Measurements from ENCODE around the gene DNMBP.
A peak's percentile ranks its signal among the peaks of the same experiment; 100 is the strongest.
"Not testable (repeated sequence)": the region's sequence is repeated elsewhere in the genome, so short reads cannot be mapped to it uniquely, and the experiment has no call there.

The DNMBP gene

GRCh38 chr10:99912041-99912440 is 97.7 kb downstream of the DNMBP start:
- Histone ChIP-seq H3K36me3 (peaks cover 10 to 20% (median 17%) of the 10 kb centered on the region in 3 donors), H3K9me3 (no peaks in the 10 kb centered on the region), H3K27me3 (no peaks in the 10 kb centered on the region), H3K4me3 (peak overlapping the region in 1 of 2 donors; percentile 2), H3K4me1 (peaks cover 0 to 18% (median 5%) of the 10 kb centered on the region in 4 donors), H3K27ac (peak overlapping the region in 1 of 2 donors; percentile 59)
- TF ChIP-seq, protein P1, sequence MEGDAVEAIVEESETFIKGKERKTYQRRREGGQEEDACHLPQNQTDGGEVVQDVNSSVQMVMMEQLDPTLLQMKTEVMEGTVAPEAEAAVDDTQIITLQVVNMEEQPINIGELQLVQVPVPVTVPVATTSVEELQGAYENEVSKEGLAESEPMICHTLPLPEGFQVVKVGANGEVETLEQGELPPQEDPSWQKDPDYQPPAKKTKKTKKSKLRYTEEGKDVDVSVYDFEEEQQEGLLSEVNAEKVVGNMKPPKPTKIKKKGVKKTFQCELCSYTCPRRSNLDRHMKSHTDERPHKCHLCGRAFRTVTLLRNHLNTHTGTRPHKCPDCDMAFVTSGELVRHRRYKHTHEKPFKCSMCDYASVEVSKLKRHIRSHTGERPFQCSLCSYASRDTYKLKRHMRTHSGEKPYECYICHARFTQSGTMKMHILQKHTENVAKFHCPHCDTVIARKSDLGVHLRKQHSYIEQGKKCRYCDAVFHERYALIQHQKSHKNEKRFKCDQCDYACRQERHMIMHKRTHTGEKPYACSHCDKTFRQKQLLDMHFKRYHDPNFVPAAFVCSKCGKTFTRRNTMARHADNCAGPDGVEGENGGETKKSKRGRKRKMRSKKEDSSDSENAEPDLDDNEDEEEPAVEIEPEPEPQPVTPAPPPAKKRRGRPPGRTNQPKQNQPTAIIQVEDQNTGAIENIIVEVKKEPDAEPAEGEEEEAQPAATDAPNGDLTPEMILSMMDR (IDR thresholded peaks at IDR 0.05) = no peak
- no peak for DNase-seq
- intact Hi-C loops (cut with DNase I; ENCODE audit: low total_unique reads) = no loop called here

GRCh38 chr10:99908512-99908911 is 101.2 kb downstream of the DNMBP start:
- intact Hi-C loops (cut with DNase I; ENCODE audit: low total_unique reads) = no loop called here
- peaks cover 14 to 49% (median 37%) of the 10 kb centered on the region in 3 donors for H3K36me3 ChIP-seq

GRCh38 chr10:99906470-99906869 is 103.3 kb downstream of the DNMBP start:
- TF ChIP-seq, protein P1 (IDR thresholded peaks at IDR 0.05) = no peak
- intact Hi-C loops (cut with DNase I; ENCODE audit: low total_unique reads) = no loop called here
- H3K36me3 ChIP-seq = peaks cover 14 to 49% (median 37%) of the 10 kb centered on the region in 3 donors
- peak in 1 of 2 donors; percentile 50 for DNase-seq
- H3K27ac ChIP-seq = no peak overlapping the region
- no peaks in the 10 kb centered on the region for H3K9me3 ChIP-seq
- no peak overlapping the region for H3K4me3 ChIP-seq
- H3K4me1 ChIP-seq = peaks cover 0 to 2% (median 0%) of the 10 kb centered on the region in 4 donors
- H3K27me3 ChIP-seq = no peaks in the 10 kb centered on the region

More at GRCh38 chr10:99908512-99908911, 101.2 kb downstream of the DNMBP start:
- H3K4me3 ChIP-seq = no peak overlapping the region
- TF ChIP-seq, protein P1 (IDR thresholded peaks at IDR 0.05) = no peak
- no peaks in the 10 kb centered on the region for H3K27me3 ChIP-seq
- no peak for DNase-seq
- no peak overlapping the region for H3K27ac ChIP-seq
- H3K4me1 ChIP-seq = peaks cover 0 to 18% (median 5%) of the 10 kb centered on the region in 4 donors
- no peaks in the 10 kb centered on the region for H3K9me3 ChIP-seq

GRCh38 chr10:99905971-99906370 is 103.8 kb downstream of the DNMBP start:
- Histone ChIP-seq H3K27ac (no peak overlapping the region), H3K36me3 (peaks cover 14 to 49% (median 37%) of the 10 kb centered on the region in 3 donors)

GRCh38 chr10:99895867-99896266 is 113.9 kb downstream of the DNMBP start:
- no peak for DNase-seq
- no peaks in the 10 kb centered on the region for H3K4me1 ChIP-seq
- H3K27me3 ChIP-seq = no peaks in the 10 kb centered on the region
- TF ChIP-seq, protein P1 (IDR thresholded peaks at IDR 0.05) = no peak
- H3K4me3 ChIP-seq = no peak overlapping the region
- intact Hi-C loops (cut with DNase I; ENCODE audit: low total_unique reads) = no loop called here
- no peaks in the 10 kb centered on the region for H3K9me3 ChIP-seq
- no peak overlapping the region for H3K27ac ChIP-seq
- H3K36me3 ChIP-seq = peaks cover 53 to 76% (median 74%) of the 10 kb centered on the region in 3 donors

More at GRCh38 chr10:99905971-99906370, 103.8 kb downstream of the DNMBP start:
- no peaks in the 10 kb centered on the region for H3K27me3 ChIP-seq
- no peak for DNase-seq
- no peaks in the 10 kb centered on the region for H3K4me1 ChIP-seq
- no peak overlapping the region for H3K4me3 ChIP-seq
- TF ChIP-seq, protein P1 (IDR thresholded peaks at IDR 0.05) = no peak
- no peaks in the 10 kb centered on the region for H3K9me3 ChIP-seq
- intact Hi-C loops (cut with DNase I; ENCODE audit: low total_unique reads) = no loop called here

- intact Hi-C loops (cut with DNase I; ENCODE audit: low total_unique reads); H3K27ac ChIP-seq; H3K4me1 ChIP-seq; H3K4me3 ChIP-seq; H3K9me3 ChIP-seq; DNase-seq; H3K27me3 ChIP-seq: not testable (repeated sequence)
- peaks cover 53 to 84% (median 74%) of the 10 kb centered on the region in 3 donors for H3K36me3 ChIP-seq
These were observed 114.7 kb downstream of the DNMBP start for GRCh38 chr10:99895066-99895465.
